Measurements from ENCODE around the gene RIN3. TPM values are rescaled to one million over a fixed set of nuclear protein-coding genes. Genes with fewer than 3 reads are reported as not detected.

The RIN3 gene
- total and polyA plus RNA-seq, 2 donors (not counting 3 experiments of a cell fraction or from before 2014, with no cell fraction given) = 5.1 to 20.8 TPM

DNA sequence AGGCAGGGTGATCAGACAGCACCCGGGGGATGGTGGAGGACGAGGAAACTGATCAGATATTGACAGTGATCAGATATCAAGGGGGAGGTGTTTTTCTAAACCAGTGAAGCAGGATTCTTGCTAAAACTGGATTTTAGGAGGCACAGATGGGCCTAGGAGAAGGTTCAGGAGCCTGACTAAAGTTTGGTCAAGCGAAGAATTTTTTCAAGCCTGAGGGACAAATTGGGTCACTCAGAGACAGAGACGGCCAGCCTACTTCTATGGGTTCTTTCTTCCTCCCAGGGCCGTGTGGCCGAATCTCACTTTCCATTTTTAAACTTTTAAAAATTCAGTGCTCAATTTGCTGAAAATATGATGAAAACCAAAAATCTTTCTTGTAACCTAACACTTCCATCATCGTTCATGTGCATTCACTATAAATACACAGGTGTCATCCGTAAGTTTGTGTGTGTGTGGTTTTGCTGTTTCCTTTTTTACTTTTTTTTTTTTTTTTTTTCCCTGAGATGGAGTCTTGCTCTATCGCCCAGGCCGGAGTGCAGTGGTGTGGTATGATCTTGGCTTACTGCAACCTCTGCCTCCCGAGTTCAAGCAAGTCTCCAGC, 68.5 kb downstream of the RIN3 start:
- Histone ChIP-seq H3K4me2 (ENCODE audit: insufficient read depth, low read length) (no peak overlapping the region), H4K20me1 (replicated peaks; ENCODE audit: control insufficient read depth, extremely low read depth, insufficient read depth, low read length) (no peaks in the 10 kb centered on the region), H2AFZ (ENCODE audit: low read depth, low read length) (no peak overlapping the region), H3K9ac (replicated peaks; ENCODE audit: extremely low read depth, insufficient read depth, low read length) (no peak overlapping the region), H3K4me1 (ENCODE audit: control insufficient read depth, extremely low read depth, insufficient read depth, low read length) (no peaks in the 10 kb centered on the region), H3K9me1 (replicated peaks; ENCODE audit: control insufficient read depth, extremely low read depth, insufficient read depth, low read length) (no peaks in the 10 kb centered on the region), H3K36me3 (ENCODE audit: control insufficient read depth in 2 of 2, extremely low read depth in 1 of 2, insufficient read depth in 2 of 2, low read length in 2 of 2) (peaks cover 0 to 7% of the 10 kb centered on the region in 2 experiments), H3K4me3 (replicated peaks in 1 of 3; ENCODE audit: insufficient read depth in 1 of 3, low read depth in 1 of 3, low read length in 3 of 3) (no peak overlapping the region), H3K27me3 (ENCODE audit: control insufficient read depth in 2 of 2, insufficient read depth in 2 of 2, low read length in 2 of 2) (no peaks in the 10 kb centered on the region), H3K79me2 (ENCODE audit: control insufficient read depth, insufficient read depth, low read length) (no peaks in the 10 kb centered on the region), H3K27ac (ENCODE audit: insufficient read depth, low read depth, low read length) (no peak overlapping the region), H3K9me3 (replicated peaks; ENCODE audit: control insufficient read depth, insufficient read depth, low read length) (no peaks in the 10 kb centered on the region)
- DNase-seq (ENCODE audit: low read depth, low spot score) (no peak), FAIRE-seq (no peak)
- no peak for TF ChIP-seq FOS (IDR thresholded peaks at IDR 0.05; ENCODE audit: borderline replicate concordance, insufficient read depth, low read length)
- no peak for TF ChIP-seq POLR2AphosphoS5 (IDR thresholded peaks at IDR 0.05; ENCODE audit: insufficient read depth, low read depth, low read length)
- TF ChIP-seq JUN (IDR thresholded peaks at IDR 0.05; ENCODE audit: borderline replicate concordance, insufficient read depth, insufficient read length, low read depth) = no peak
- TF ChIP-seq, protein P1, sequence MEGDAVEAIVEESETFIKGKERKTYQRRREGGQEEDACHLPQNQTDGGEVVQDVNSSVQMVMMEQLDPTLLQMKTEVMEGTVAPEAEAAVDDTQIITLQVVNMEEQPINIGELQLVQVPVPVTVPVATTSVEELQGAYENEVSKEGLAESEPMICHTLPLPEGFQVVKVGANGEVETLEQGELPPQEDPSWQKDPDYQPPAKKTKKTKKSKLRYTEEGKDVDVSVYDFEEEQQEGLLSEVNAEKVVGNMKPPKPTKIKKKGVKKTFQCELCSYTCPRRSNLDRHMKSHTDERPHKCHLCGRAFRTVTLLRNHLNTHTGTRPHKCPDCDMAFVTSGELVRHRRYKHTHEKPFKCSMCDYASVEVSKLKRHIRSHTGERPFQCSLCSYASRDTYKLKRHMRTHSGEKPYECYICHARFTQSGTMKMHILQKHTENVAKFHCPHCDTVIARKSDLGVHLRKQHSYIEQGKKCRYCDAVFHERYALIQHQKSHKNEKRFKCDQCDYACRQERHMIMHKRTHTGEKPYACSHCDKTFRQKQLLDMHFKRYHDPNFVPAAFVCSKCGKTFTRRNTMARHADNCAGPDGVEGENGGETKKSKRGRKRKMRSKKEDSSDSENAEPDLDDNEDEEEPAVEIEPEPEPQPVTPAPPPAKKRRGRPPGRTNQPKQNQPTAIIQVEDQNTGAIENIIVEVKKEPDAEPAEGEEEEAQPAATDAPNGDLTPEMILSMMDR (IDR thresholded peaks at IDR 0.05; ENCODE audit: extremely low read depth in 1 of 2, insufficient read depth in 1 of 2, low read depth in 1 of 2, low read length in 2 of 2) = no peak
- TF ChIP-seq, protein P2, sequence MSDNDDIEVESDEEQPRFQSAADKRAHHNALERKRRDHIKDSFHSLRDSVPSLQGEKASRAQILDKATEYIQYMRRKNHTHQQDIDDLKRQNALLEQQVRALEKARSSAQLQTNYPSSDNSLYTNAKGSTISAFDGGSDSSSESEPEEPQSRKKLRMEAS (IDR thresholded peaks at IDR 0.05; ENCODE audit: insufficient read depth, insufficient read length) = no peak
- no peak for TF ChIP-seq GATA2 (IDR thresholded peaks at IDR 0.05; ENCODE audit: insufficient read depth, insufficient read length, low read depth, low read length)
- no peak for TF ChIP-seq MYC (IDR thresholded peaks at IDR 0.05; ENCODE audit: low read depth, low read length)
- dilution Hi-C loops (cut with MboI; ENCODE audit: extremely low pct_ligation_motif_present, low sequenced_read_pairs) (no loop called here), intact Hi-C loops (cut with micrococcal nuclease) (no loop called here)
- ChIA-PET POLR2A (interaction anchor here (0.7 kb wide), 1 partner anchor 79 kb away, joined by 4 read pairs; no protein-coding TSS in a partner anchor), CTCF (no interaction called here)
- no TSS peak for BruUV-seq (replicated peaks)
